HEK293 (cell line): Measurements from ENCODE around the gene FCHSD1.

Source experiments
- CTCF ChIA-PET: fragments of 350-600 bp; formaldehyde crosslinking; extraction: SDS; loops from one replicate; lab custom pipeline; 2021; ENCODE audit warnings: antibody characterized with exemption; lab: Yijun Ruan, JAX
- POLR2A ChIA-PET: fragments of 300-600 bp; formaldehyde crosslinking; extraction: SDS; loops from one replicate; lab custom pipeline; 2020; ENCODE audit warnings: antibody characterized with exemption, inconsistent platforms; lab: Yijun Ruan, JAX
- H3K27ac ChIP-seq: fragments of 200-500 bp; sonication (Bioruptor generic); 2 replicates; pipeline ENCODE4 v1.5.1; 2014; ENCODE audit warnings: low read depth, low read length, control low read depth, inconsistent platforms; ENCODE audit errors: extremely low read depth
- H3K36me3 ChIP-seq, 2 experiments: fragments of 200-500 bp in 1 of 2; sonication (Bioruptor generic) in 1 of 2; 1 replicate in 1 of 2; 2 replicates in 1 of 2; pipeline ENCODE4 v1.5.1; 2014 to 2017; ENCODE audit warnings: inconsistent platforms in 2 of 2, low read length in 2 of 2; ENCODE audit not compliant: control insufficient read depth in 2 of 2, insufficient read depth in 1 of 2
- H3K4me1 ChIP-seq: fragments of 200-500 bp; sonication (Bioruptor generic); 2 replicates; pipeline ENCODE4 v1.5.1; 2014; ENCODE audit warnings: mild to moderate bottlenecking, low read length, inconsistent platforms; ENCODE audit not compliant: control insufficient read depth, insufficient read depth
- H3K4me3 ChIP-seq: 2 replicates; pipeline ENCODE4 v1.5.1; 2011; ENCODE audit warnings: low read depth, mild to moderate bottlenecking, control low read depth, low read length, moderate library complexity
- H3K9me3 ChIP-seq: fragments of 200-500 bp; sonication (Bioruptor generic); 2 replicates; pipeline ENCODE4 v1.5.1; 2014; ENCODE audit warnings: low read depth, low read length, inconsistent platforms; ENCODE audit not compliant: control insufficient read depth, insufficient read depth
- BCL11B ChIP-seq: fragments of 450-650 bp; formaldehyde crosslinking; IDR thresholded peaks from 2 replicates; pipeline ENCODE4 v1.5.1; 2016; ENCODE audit warnings: low read depth, missing biosample characterization, missing genetic modification characterization
- GLIS1 ChIP-seq: fragments of 450-650 bp; formaldehyde crosslinking; IDR thresholded peaks from 2 replicates; pipeline ENCODE4 v1.5.1; 2016; ENCODE audit warnings: missing biosample characterization, missing genetic modification characterization
- PRDM1 ChIP-seq: fragments of 450-650 bp; formaldehyde crosslinking; IDR thresholded peaks from 2 replicates; pipeline ENCODE4; 2016; ENCODE audit warnings: missing biosample characterization, missing genetic modification characterization
- SP2 ChIP-seq: fragments of 450-650 bp; formaldehyde crosslinking; IDR thresholded peaks from 2 replicates; pipeline ENCODE4 v1.5.1; 2016; ENCODE audit warnings: missing biosample characterization, missing genetic modification characterization
- WT1 ChIP-seq: fragments of 450-650 bp; formaldehyde crosslinking; IDR thresholded peaks from 2 replicates; pipeline ENCODE4 v1.5.1; 2016; ENCODE audit warnings: missing biosample characterization, missing genetic modification characterization
- ZBTB48 ChIP-seq: fragments of 450-650 bp; formaldehyde crosslinking; IDR thresholded peaks from 2 replicates; pipeline ENCODE4 v1.5.1; 2016; ENCODE audit warnings: missing biosample characterization, missing genetic modification characterization
- ZFP69B ChIP-seq: fragments of 450-650 bp; formaldehyde crosslinking; IDR thresholded peaks from 2 replicates; pipeline ENCODE4 v1.5.1; 2016; ENCODE audit warnings: missing biosample characterization, missing genetic modification characterization
- ZNF140 ChIP-seq: fragments of 450-650 bp; formaldehyde crosslinking; IDR thresholded peaks from 2 replicates; pipeline ENCODE4 v1.5.1; 2016; ENCODE audit warnings: missing biosample characterization, missing genetic modification characterization
- ZNF2 ChIP-seq: fragments of 450-650 bp; formaldehyde crosslinking; IDR thresholded peaks from 2 replicates; pipeline ENCODE4 v1.5.1; 2016; ENCODE audit warnings: missing biosample characterization, missing genetic modification characterization
- ZNF239 ChIP-seq: fragments of 450-650 bp; formaldehyde crosslinking; IDR thresholded peaks from 2 replicates; pipeline ENCODE4 v1.5.1; 2016; ENCODE audit warnings: missing biosample characterization, missing genetic modification characterization
- ZNF248 ChIP-seq: fragments of 450-650 bp; formaldehyde crosslinking; IDR thresholded peaks from 2 replicates; pipeline ENCODE4 v1.5.1; 2017; ENCODE audit warnings: missing biosample characterization, missing genetic modification characterization
- ZNF530 ChIP-seq: fragments of 450-650 bp; formaldehyde crosslinking; IDR thresholded peaks from 2 replicates; pipeline ENCODE4 v1.5.1; 2016; ENCODE audit warnings: low read depth, missing biosample characterization, missing genetic modification characterization
- ZNF624 ChIP-seq: fragments of 450-650 bp; formaldehyde crosslinking; IDR thresholded peaks from 2 replicates; pipeline ENCODE4 v1.5.1; 2017; ENCODE audit warnings: missing biosample characterization, missing genetic modification characterization
- ZNF707 ChIP-seq: fragments of 450-650 bp; formaldehyde crosslinking; IDR thresholded peaks from 2 replicates; pipeline ENCODE4 v1.5.1; 2016; ENCODE audit warnings: missing biosample characterization, missing genetic modification characterization
- TF ChIP-seq, protein P1 (sequence below): fragments of 450-650 bp; formaldehyde crosslinking; IDR thresholded peaks from 2 replicates; pipeline ENCODE4 v1.5.1; 2016; ENCODE audit warnings: missing biosample characterization, missing genetic modification characterization, borderline replicate concordance
- TF ChIP-seq, protein P2 (sequence below): fragments of 450-650 bp; formaldehyde crosslinking; IDR thresholded peaks from 2 replicates; pipeline ENCODE4 v1.5.1; 2016; ENCODE audit warnings: missing biosample characterization, missing genetic modification characterization
- TF ChIP-seq, protein P3 (sequence below): fragments of 450-650 bp; formaldehyde crosslinking; IDR thresholded peaks from 2 replicates; pipeline ENCODE4 v1.5.1; 2016; ENCODE audit warnings: missing biosample characterization, missing genetic modification characterization

The FCHSD1 gene

DNA sequence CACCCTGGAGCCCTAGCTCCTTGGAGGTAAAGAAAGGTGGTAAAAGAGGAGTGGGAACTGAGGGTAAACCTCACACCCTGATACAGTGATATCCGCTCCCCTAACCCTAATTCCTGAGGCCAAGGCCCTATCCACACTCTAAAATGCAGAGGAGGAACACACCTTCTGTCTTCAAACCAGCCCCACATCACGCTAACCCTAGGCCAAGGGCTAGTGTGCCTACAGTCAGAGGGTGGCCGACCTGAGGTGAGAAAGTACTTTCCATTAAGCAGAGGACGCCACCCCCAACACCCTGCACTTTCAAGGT, 15.2 kb downstream of the FCHSD1 start (continued):
- TF ChIP-seq, protein P1, sequence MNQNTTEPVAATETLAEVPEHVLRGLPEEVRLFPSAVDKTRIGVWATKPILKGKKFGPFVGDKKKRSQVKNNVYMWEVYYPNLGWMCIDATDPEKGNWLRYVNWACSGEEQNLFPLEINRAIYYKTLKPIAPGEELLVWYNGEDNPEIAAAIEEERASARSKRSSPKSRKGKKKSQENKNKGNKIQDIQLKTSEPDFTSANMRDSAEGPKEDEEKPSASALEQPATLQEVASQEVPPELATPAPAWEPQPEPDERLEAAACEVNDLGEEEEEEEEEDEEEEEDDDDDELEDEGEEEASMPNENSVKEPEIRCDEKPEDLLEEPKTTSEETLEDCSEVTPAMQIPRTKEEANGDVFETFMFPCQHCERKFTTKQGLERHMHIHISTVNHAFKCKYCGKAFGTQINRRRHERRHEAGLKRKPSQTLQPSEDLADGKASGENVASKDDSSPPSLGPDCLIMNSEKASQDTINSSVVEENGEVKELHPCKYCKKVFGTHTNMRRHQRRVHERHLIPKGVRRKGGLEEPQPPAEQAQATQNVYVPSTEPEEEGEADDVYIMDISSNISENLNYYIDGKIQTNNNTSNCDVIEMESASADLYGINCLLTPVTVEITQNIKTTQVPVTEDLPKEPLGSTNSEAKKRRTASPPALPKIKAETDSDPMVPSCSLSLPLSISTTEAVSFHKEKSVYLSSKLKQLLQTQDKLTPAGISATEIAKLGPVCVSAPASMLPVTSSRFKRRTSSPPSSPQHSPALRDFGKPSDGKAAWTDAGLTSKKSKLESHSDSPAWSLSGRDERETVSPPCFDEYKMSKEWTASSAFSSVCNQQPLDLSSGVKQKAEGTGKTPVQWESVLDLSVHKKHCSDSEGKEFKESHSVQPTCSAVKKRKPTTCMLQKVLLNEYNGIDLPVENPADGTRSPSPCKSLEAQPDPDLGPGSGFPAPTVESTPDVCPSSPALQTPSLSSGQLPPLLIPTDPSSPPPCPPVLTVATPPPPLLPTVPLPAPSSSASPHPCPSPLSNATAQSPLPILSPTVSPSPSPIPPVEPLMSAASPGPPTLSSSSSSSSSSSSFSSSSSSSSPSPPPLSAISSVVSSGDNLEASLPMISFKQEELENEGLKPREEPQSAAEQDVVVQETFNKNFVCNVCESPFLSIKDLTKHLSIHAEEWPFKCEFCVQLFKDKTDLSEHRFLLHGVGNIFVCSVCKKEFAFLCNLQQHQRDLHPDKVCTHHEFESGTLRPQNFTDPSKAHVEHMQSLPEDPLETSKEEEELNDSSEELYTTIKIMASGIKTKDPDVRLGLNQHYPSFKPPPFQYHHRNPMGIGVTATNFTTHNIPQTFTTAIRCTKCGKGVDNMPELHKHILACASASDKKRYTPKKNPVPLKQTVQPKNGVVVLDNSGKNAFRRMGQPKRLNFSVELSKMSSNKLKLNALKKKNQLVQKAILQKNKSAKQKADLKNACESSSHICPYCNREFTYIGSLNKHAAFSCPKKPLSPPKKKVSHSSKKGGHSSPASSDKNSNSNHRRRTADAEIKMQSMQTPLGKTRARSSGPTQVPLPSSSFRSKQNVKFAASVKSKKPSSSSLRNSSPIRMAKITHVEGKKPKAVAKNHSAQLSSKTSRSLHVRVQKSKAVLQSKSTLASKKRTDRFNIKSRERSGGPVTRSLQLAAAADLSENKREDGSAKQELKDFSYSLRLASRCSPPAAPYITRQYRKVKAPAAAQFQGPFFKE (tag by site-specific recombination), result no peak
- TF ChIP-seq ZNF140 (tag by site-specific recombination) (no peak), ZNF707 (tag by site-specific recombination) (no peak), ZFP69B (tag by site-specific recombination) (no peak), ZBTB48 (tag by site-specific recombination) (peak; percentile 33; the same call in 1 of the 2 replicates)

DNA sequence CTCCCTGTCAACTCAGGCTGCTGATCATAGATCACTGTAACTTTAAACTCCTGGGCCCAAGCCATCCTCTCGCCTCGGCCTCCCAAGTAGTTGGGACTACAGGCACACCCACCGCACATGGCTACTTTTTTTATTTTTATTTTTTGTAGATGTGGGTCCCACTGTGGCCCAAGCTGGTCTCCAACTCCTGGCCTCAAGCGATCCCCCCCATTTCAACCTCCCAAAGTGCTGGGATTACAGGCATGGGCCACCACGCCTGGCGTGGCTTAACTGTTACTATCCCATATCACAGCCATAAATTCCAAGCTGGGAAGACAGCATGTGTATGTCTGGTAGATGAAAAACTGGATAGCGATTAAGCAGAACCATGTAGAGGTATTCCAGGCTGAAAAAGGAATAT, 15.6 kb downstream of the FCHSD1 start:
- ChIA-PET CTCF (interaction anchor here (0.6 to 12.5 kb wide), 6 partner anchors 16 to 71 kb away, joined by 3 to 125 read pairs (median 8); partner anchors contain the start of gene DIAPH1), POLR2A (interaction anchor here (0.9 to 2.7 kb wide), 11 partner anchors 10 to 333 kb away, joined by 3 to 42 read pairs (median 9); partner anchors contain the start of genes DELE1, DIAPH1, FCHSD1 and RNF14)
- peaks cover 29 to 39% of the 10 kb centered on the region in 2 experiments for H3K36me3 ChIP-seq
- peak overlapping the region; percentile 97 for H3K4me3 ChIP-seq
- no peak overlapping the region for H3K27ac ChIP-seq
- H3K4me1 ChIP-seq, result peaks cover 6% of the 10 kb centered on the region
- no peaks in the 10 kb centered on the region for H3K9me3 ChIP-seq
- TF ChIP-seq PRDM1 (tag by site-specific recombination) (no peak), GLIS1 (peak; percentile 50; the same call in 1 of the 2 replicates)
- TF ChIP-seq, protein P2, sequence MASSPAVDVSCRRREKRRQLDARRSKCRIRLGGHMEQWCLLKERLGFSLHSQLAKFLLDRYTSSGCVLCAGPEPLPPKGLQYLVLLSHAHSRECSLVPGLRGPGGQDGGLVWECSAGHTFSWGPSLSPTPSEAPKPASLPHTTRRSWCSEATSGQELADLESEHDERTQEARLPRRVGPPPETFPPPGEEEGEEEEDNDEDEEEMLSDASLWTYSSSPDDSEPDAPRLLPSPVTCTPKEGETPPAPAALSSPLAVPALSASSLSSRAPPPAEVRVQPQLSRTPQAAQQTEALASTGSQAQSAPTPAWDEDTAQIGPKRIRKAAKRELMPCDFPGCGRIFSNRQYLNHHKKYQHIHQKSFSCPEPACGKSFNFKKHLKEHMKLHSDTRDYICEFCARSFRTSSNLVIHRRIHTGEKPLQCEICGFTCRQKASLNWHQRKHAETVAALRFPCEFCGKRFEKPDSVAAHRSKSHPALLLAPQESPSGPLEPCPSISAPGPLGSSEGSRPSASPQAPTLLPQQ (tag by site-specific recombination), result peak; percentile 34; the same call in 1 of the 2 replicates

DNA sequence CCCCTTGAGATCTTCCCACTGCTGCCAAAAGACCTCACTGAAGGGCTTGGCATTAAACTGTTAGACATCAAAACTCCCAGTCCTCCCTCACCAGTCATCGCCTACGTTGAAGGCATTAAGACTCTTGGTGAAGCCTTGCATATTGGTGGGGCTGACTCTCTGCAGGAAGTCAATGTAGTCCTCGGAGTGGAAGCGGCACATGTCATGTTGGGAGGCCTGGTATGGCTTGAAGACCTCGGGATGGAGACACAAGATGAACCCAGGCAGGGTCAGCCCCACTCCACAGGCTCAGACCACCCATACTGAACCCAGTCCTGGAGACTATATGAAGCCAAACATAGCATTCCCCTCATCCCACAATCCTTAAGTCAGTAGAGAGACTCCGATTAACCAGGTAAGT, 16.5 kb downstream of the FCHSD1 start:
- Histone ChIP-seq H3K4me1 (peaks cover 6% of the 10 kb centered on the region), H3K36me3 (peaks cover 30 to 44% of the 10 kb centered on the region in 2 experiments), H3K27ac (no peak overlapping the region), H3K9me3 (no peaks in the 10 kb centered on the region), H3K4me3 (no peak overlapping the region)
- TF ChIP-seq SP2 (tag by site-specific recombination) (no peak), ZNF624 (tag by site-specific recombination) (no peak), ZNF239 (tag by site-specific recombination) (no peak), ZNF530 (tag by site-specific recombination) (no peak), WT1 (tag by site-specific recombination) (no peak), ZNF140 (tag by site-specific recombination) (no peak), ZNF707 (tag by site-specific recombination) (no peak), BCL11B (tag by site-specific recombination) (no peak), ZNF248 (tag by site-specific recombination) (no peak), ZNF2 (tag by site-specific recombination) (no peak)
- TF ChIP-seq, protein P3, sequence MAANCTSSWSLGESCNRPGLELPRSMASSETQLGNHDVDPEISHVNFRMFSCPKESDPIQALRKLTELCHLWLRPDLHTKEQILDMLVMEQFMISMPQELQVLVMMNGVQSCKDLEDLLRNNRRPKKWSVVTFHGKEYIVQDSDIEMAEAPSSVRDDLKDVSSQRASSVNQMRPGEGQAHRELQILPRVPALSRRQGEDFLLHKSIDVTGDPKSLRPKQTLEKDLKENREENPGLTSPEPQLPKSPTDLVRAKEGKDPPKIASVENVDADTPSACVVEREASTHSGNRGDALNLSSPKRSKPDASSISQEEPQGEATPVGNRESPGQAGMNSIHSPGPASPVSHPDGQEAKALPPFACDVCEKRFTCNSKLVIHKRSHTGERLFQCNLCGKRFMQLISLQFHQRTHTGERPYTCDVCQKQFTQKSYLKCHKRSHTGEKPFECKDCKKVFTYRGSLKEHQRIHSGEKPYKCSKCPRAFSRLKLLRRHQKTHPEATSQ (tag by site-specific recombination), result no peak
- ChIA-PET POLR2A (interaction anchor here (1.4 kb wide), 1 partner anchor 16 kb away, joined by 4 read pairs; the partner anchor contains the start of gene DIAPH1), CTCF (interaction anchor here (0.6 to 12.5 kb wide), 6 partner anchors 15 to 923 kb away, joined by 3 to 125 read pairs (median 4); partner anchors contain the start of gene DIAPH1)
